ENCODE measurements around the gene GAD1.

DNA sequence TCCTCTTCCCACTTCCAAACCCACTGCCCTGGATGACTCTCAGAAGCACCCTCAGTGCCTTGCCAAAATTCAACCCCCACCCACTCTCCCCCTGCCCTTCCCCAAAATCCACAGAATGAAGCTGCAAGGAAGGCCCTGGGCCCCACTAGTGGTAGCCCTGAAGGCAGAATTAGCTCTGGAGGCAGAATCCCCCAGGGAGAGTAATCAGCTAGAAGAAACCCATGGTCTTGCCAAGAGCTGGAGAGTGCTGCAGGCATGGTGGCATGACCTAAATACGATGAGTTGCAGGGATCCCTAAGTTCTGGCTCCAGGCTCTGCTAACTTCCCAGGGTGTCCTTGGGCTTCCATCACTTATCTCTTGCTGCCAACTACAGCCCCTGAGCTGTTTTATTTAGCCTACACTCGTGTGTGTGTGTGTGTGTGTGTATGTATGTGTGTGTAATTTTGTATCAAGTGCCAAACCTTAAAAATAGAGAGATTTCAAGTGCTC lies 7.9 kb downstream of the GAD1 start:
- TF ChIP-seq GATA3 (IDR thresholded peaks at IDR 0.05; ENCODE audit: low read depth, low read length) (no peak), GATA2 (IDR thresholded peaks at IDR 0.05; ENCODE audit: low read depth, low read length) (no peak)
